IPS-15b (cell line): Measurements from ENCODE around the gene CHST1.

Experiments
- H3K27me3 ChIP-seq: one replicate; pipeline ENCODE4 v1.6.1; 2013; ENCODE audit warnings: low read length; ENCODE audit not compliant: control insufficient read depth, insufficient read depth
- H3K36me3 ChIP-seq: one replicate; pipeline ENCODE4 v1.6.1; 2013; ENCODE audit warnings: low read length; ENCODE audit not compliant: control insufficient read depth, insufficient read depth
- H3K4me1 ChIP-seq: one replicate; pipeline ENCODE4 v1.6.1; 2013; ENCODE audit warnings: mild to moderate bottlenecking, low read length; ENCODE audit not compliant: control insufficient read depth, insufficient read depth
- H3K4me3 ChIP-seq: one replicate; pipeline ENCODE4 v1.5.1; 2013; ENCODE audit warnings: low read depth, low read length
- H3K9ac ChIP-seq: one replicate; pipeline ENCODE4 v1.6.1; 2013; ENCODE audit warnings: low read depth, mild to moderate bottlenecking, low read length
- H3K9me3 ChIP-seq: one replicate; pipeline ENCODE4 v1.6.1; 2013; ENCODE audit warnings: mild to moderate bottlenecking, low read length; ENCODE audit not compliant: control insufficient read depth, insufficient read depth

CHST1 gene

DNA sequence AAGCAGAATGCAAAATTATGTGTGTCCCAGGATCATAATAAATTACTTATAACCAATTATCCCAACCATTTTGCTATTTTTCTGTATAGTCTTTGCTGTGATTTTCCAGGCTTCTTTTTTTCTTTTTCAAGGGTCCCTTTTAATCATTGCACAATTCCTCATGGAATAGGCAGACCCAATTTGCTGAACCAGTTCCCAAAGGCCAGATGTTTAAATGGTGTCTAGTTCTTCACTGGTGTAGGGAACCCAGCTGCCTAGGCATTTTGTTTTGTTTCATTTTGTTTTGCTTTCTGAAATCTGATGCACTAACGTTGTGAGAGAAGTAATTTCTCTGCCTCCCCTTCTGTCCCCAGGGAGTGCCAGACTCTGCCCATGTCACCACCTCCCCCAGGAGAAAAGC, 60.4 kb downstream of the CHST1 start:
- Histone ChIP-seq H3K36me3 (no peaks in the 10 kb centered on the region), H3K9ac (no peak overlapping the region), H3K27me3 (no peaks in the 10 kb centered on the region)

DNA sequence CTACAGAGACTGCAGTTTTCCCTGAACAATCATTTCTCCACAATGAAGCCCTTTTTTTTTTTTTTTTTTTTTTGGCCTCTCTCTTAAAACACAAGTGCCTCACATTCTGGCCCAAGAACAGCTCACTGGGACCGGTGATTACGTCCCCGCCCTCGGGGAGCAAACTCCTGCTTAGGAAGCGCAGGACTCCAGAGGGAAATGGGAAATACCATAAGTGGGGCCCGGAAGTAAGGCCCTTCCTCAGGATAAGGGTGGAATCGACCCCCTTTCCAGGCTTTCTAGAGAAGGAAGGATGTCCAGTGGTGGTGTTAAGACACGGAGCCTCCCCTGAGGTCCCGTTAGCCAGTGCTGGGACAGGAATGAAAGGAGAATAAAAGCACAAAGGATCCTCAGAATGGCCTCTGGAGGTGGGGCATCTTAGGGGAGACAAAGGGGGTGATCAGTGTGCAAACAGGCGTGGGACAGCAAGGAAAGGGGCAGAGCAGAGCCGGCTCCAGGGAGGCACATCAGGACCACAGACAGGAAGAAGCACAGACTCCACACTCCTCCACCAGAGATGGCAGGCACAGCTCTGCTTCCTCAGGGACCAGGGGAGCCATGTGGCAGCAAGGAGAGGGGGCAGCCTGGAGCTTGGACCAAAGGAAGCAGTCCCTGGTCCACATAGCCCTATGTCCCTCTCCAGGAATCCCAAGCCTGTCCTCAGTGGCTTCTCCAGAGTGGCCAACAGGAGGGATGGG, 61.3 kb downstream of the CHST1 start:
- Histone ChIP-seq H3K36me3 (no peaks in the 10 kb centered on the region), H3K4me3 (no peak overlapping the region), H3K9ac (no peak overlapping the region), H3K27me3 (no peaks in the 10 kb centered on the region), H3K4me1 (peaks cover 4% of the 10 kb centered on the region), H3K9me3 (no peaks in the 10 kb centered on the region)

More for the DNA sequence above, 60.4 kb downstream of the CHST1 start:
- Histone ChIP-seq H3K9me3 (no peaks in the 10 kb centered on the region), H3K4me1 (peaks cover 4% of the 10 kb centered on the region), H3K4me3 (no peak overlapping the region)

DNA sequence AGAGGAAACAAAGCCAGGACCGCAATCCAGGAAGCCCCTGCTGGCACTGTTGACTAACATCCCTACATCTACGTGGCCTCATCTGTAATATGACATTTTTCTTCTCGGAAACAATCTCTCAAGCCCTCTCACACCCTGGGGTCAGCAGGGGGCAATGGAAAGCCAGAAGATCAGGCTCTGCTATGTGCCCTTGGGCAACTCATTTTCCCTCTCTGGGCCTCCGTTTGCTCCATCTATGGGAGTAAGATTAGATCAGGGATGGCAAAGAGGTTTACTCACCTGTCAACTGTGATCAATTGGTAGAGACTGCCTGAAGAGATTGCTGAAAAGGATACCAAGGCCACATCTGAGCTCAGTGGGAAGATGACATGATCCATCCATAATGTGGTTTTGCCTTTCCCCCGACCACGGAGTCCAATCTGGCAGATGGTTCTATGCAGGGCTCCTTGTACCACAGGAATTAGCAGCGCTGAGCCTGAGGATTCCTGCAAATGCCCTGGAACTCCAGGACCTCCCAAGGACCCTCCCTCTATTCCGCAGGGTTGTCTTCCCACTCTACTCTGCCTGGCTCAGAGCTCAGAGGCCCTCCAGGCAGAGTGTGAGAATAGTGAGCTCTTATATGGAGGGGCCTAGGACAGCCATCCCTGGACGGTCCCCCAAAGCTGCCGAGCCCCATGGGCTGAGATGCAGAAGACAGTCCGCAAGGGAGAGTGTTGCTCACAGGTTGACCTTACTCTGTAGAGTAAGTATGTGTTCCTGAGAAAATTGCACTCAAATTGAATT, 66.1 kb downstream of the CHST1 start:
- Histone ChIP-seq H3K27me3 (no peaks in the 10 kb centered on the region), H3K4me3 (no peak overlapping the region), H3K9ac (no peak overlapping the region), H3K36me3 (no peaks in the 10 kb centered on the region), H3K4me1 (no peaks in the 10 kb centered on the region), H3K9me3 (no peaks in the 10 kb centered on the region)
